Measurements from ENCODE around the gene AXDND1.

The AXDND1 gene

GRCh38 chr1:179588425-179589024 is 222.8 kb downstream of the AXDND1 start:
- H3K4me3 ChIP-seq (ENCODE audit: low read depth, low read length), result no peak overlapping the region
- H3K9ac ChIP-seq (ENCODE audit: low read depth, low read length), result no peak overlapping the region
- H3K9me3 ChIP-seq (ENCODE audit: control insufficient read depth, insufficient read depth, low read length), result no peaks in the 10 kb centered on the region
- H3K4me1 ChIP-seq (ENCODE audit: control insufficient read depth, insufficient read depth, low read length), result peaks cover 10% of the 10 kb centered on the region
- peaks cover 68% of the 10 kb centered on the region for H3K27me3 ChIP-seq (ENCODE audit: control insufficient read depth, insufficient read depth, low read length)
- no peaks in the 10 kb centered on the region for H3K36me3 ChIP-seq (ENCODE audit: control insufficient read depth, insufficient read depth, low read length)

DNA sequence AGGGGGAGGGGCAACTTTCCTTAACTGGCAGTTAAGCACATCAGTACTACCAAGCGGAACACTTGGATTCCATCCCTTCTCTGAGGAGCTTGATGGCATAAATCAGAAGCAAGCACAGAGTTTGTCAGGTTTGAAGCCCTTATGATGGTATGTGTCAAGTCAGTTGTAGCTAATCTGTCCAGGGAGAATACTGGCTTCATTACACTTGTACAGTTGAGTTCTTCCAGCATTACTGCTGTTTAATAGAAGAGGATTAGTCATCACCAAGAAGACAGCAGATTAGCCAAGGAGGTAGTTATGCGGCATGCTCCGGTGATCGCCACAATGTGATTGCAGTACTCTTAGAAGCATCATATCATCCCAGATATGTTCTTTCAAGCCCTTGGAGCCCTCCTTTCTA is 223.7 kb downstream of the AXDND1 start:
- Histone ChIP-seq H3K4me1 (ENCODE audit: control insufficient read depth, insufficient read depth, low read length) (peaks cover 10% of the 10 kb centered on the region), H3K9ac (ENCODE audit: low read depth, low read length) (no peak overlapping the region), H3K27me3 (ENCODE audit: control insufficient read depth, insufficient read depth, low read length) (peaks cover 78% of the 10 kb centered on the region), H3K9me3 (ENCODE audit: control insufficient read depth, insufficient read depth, low read length) (no peaks in the 10 kb centered on the region), H3K4me3 (ENCODE audit: low read depth, low read length) (no peak overlapping the region), H3K36me3 (ENCODE audit: control insufficient read depth, insufficient read depth, low read length) (no peaks in the 10 kb centered on the region)

DNA sequence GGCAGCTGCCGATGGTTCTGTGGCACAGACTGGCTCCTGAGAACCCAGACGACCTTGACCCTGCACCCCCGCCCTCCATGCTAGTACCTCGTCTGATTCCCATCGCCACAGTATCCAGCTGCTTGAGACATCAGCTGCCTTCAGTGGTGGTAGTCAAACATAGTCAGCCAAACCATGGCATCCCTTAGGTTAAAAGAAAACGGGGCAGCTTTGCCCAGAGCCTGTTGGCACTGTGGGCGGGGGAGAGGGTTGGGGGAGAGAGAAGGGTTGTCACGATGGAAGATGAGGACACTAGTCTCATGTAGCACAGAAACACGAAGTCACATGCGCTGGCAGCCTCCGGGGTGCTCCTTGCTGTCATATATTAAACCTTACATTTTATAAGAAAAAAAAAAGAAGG is 224.9 kb downstream of the AXDND1 start:
- Histone ChIP-seq H3K4me1 (ENCODE audit: control insufficient read depth, insufficient read depth, low read length) (peaks cover 6% of the 10 kb centered on the region), H3K4me3 (ENCODE audit: low read depth, low read length) (no peak overlapping the region), H3K27me3 (ENCODE audit: control insufficient read depth, insufficient read depth, low read length) (peaks cover 70% of the 10 kb centered on the region), H3K9me3 (ENCODE audit: control insufficient read depth, insufficient read depth, low read length) (no peaks in the 10 kb centered on the region), H3K36me3 (ENCODE audit: control insufficient read depth, insufficient read depth, low read length) (no peaks in the 10 kb centered on the region), H3K9ac (ENCODE audit: low read depth, low read length) (no peak overlapping the region)

DNA sequence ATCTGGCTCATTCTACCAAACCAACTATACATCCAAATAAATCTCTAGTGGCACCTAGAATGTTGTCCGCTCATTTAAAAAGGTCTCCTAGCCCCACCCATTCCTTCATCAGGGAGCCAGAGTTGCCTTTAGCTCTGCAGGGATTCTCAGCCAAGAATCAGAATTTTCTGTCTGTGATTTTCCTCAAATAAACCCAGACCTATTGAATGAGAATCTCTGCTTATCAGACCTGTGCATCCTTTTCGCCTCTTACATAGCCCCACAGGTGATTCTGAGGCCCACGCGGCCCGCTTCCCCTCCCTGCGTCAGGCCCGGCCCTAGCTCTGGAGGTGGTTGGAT is 225.5 kb downstream of the AXDND1 start:
- Histone ChIP-seq H3K4me3 (ENCODE audit: low read depth, low read length) (no peak overlapping the region), H3K9ac (ENCODE audit: low read depth, low read length) (no peak overlapping the region), H3K36me3 (ENCODE audit: control insufficient read depth, insufficient read depth, low read length) (no peaks in the 10 kb centered on the region), H3K4me1 (ENCODE audit: control insufficient read depth, insufficient read depth, low read length) (peaks cover 4% of the 10 kb centered on the region), H3K9me3 (ENCODE audit: control insufficient read depth, insufficient read depth, low read length) (no peaks in the 10 kb centered on the region), H3K27me3 (ENCODE audit: control insufficient read depth, insufficient read depth, low read length) (peaks cover 67% of the 10 kb centered on the region)

DNA sequence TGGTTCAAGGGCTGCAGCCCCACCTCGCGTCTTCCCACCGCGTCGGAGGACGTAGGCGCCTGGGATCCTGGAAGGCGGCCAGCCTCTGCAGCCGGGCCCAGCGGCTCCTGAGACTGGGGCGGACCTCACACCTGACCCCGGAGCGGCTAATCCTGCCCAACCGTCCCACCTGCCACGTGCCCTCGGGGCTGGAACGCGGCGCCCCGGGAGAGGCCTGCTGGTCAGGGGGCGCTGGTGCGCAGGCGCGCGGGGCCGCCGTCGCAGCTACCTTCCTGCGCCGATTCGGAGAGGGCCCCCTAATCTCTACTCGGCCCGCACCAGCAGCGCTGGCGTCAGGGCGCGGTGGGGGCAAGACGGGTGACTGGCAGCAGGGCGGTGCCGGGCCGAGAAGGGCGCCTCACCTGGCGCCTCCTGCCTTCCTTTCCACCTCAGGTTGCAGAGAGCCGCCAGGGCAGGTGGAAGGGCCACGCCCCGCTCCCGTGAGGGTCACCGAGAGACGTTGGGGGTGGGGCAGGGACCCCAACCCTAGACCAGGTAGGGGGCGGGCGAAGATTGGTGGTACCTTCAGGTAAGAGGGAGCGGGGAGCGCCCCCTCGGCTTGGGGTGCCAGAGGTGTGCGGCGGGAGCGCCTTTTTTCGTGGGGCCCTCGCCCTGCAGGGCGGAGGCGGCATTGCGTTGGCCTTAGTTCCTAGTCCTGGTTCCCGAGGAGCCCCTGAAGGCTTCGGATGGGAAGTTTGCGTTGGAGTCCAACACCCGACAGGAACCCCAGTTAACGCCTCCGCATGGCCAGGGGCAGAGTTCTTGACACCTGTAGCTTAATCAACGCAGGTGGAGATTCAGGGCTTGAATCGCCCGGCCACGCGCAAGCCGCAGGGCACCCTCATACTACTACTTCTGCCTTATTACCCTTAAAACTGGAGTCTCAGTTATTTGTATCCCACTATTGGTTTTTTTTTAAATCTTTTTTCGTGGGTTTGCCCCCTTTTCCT is 226.1 kb downstream of the AXDND1 start, which contains the start of gene TDRD5:
Gene TDRD5 (plus strand): TSS at position 241 of the 989 bp plus-strand sequence. CDS start 784 bp downstream, outside the sequence.
- Histone ChIP-seq H3K36me3 (ENCODE audit: control insufficient read depth, insufficient read depth, low read length) (no peaks in the 10 kb centered on the region), H3K4me3 (ENCODE audit: low read depth, low read length) (peak within 1 kb of the TSS; percentile 30), H3K27me3 (ENCODE audit: control insufficient read depth, insufficient read depth, low read length) (peaks cover 63% of the 10 kb centered on the region), H3K9ac (ENCODE audit: low read depth, low read length) (no peak within 1 kb of the TSS), H3K4me1 (ENCODE audit: control insufficient read depth, insufficient read depth, low read length) (peaks cover 2% of the 10 kb centered on the region), H3K9me3 (ENCODE audit: control insufficient read depth, insufficient read depth, low read length) (no peaks in the 10 kb centered on the region)

DNA sequence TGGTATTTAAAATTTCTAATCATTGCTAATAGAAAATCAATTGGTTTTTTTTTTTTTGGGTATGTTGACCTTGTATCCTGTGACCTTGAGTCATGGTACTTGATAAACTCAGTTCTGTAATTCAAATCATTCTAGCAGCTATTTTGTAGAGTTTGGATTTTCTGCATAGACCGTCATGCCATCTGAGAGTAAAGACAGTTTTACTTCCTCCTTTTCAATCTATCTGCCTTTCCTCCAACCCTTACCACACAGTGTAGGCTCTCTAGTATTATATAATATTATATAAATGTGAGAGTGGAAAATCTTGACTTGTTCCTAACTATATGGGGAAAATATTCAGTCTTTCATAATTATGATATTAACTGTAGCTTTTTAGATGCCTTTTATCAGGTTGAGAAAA is 232.9 kb downstream of the AXDND1 start:
- Histone ChIP-seq H3K4me3 (ENCODE audit: low read depth, low read length) (no peak overlapping the region), H3K27me3 (ENCODE audit: control insufficient read depth, insufficient read depth, low read length) (peaks cover 10% of the 10 kb centered on the region), H3K36me3 (ENCODE audit: control insufficient read depth, insufficient read depth, low read length) (no peaks in the 10 kb centered on the region), H3K9ac (ENCODE audit: low read depth, low read length) (no peak overlapping the region), H3K9me3 (ENCODE audit: control insufficient read depth, insufficient read depth, low read length) (no peaks in the 10 kb centered on the region), H3K4me1 (ENCODE audit: control insufficient read depth, insufficient read depth, low read length) (no peaks in the 10 kb centered on the region)

DNA sequence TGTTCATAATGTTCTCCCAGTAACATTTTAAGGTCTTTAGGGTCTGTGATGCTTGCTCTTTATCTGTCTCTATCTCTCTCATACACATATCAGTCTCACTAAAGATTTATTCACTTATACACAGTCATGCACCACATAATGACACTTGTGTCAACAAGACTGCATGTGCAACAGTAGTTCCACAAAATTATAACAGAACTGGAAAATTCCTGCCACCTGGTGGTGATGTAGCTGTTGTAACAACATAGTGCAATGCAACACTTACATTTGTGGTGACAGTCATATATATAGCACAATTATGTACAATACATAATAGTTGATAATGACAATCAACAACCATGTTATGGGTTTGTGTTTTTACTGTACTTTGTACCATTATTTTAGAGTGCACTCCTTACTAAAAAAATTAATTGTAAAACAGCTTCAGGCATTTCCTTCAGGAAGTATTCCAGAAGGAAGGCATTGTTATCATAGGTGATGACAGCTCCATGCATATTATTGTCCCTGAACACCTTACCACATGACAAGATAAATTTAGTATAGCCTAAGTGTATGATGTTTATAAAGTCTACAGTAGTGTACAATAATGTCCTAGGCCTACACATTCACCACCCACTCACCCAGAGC is 234.0 kb downstream of the AXDND1 start:
- Histone ChIP-seq H3K9me3 (ENCODE audit: control insufficient read depth, insufficient read depth, low read length) (no peaks in the 10 kb centered on the region), H3K27me3 (ENCODE audit: control insufficient read depth, insufficient read depth, low read length) (no peaks in the 10 kb centered on the region), H3K4me1 (ENCODE audit: control insufficient read depth, insufficient read depth, low read length) (no peaks in the 10 kb centered on the region), H3K9ac (ENCODE audit: low read depth, low read length) (no peak overlapping the region), H3K4me3 (ENCODE audit: low read depth, low read length) (no peak overlapping the region), H3K36me3 (ENCODE audit: control insufficient read depth, insufficient read depth, low read length) (no peaks in the 10 kb centered on the region)

GRCh38 chr1:179601093-179601492 is 235.3 kb downstream of the AXDND1 start:
- no peaks in the 10 kb centered on the region for H3K36me3 ChIP-seq (ENCODE audit: control insufficient read depth, insufficient read depth, low read length)
- H3K4me1 ChIP-seq (ENCODE audit: control insufficient read depth, insufficient read depth, low read length), result no peaks in the 10 kb centered on the region
- no peak overlapping the region for H3K4me3 ChIP-seq (ENCODE audit: low read depth, low read length)
- no peaks in the 10 kb centered on the region for H3K9me3 ChIP-seq (ENCODE audit: control insufficient read depth, insufficient read depth, low read length)
- H3K27me3 ChIP-seq (ENCODE audit: control insufficient read depth, insufficient read depth, low read length), result no peaks in the 10 kb centered on the region
- no peak overlapping the region for H3K9ac ChIP-seq (ENCODE audit: low read depth, low read length)

All from iPS-15b (cell line).